ENCODE measurements around the gene EGR2.

GRCh38 chr10:62806251-62806650 lies 9.9 kb downstream of the EGR2 start:
- TF ChIP-seq YY1 (IDR thresholded peaks at IDR 0.05; ENCODE audit: low read depth) (no peak), CHD2 (IDR thresholded peaks at IDR 0.05; ENCODE audit: low read length, partially characterized antibody) (no peak), POLR2AphosphoS5 (IDR thresholded peaks at IDR 0.05; ENCODE audit: low read depth, low read length) (no peak), RXRA (IDR thresholded peaks at IDR 0.05; ENCODE audit: borderline replicate concordance, low read depth) (no peak), SMC3 (IDR thresholded peaks at IDR 0.05; ENCODE audit: low read depth, low read length) (no peak)

Measured in SK-N-SH (cell line).